Measurements from ENCODE around the gene CTNND2. TPM values are rescaled to one million over a fixed set of nuclear protein-coding genes. Genes with fewer than 3 reads are reported as not detected.

The CTNND2 gene
- total RNA-seq, 1 donor from 2014 or later: 2.5 TPM

DNA sequence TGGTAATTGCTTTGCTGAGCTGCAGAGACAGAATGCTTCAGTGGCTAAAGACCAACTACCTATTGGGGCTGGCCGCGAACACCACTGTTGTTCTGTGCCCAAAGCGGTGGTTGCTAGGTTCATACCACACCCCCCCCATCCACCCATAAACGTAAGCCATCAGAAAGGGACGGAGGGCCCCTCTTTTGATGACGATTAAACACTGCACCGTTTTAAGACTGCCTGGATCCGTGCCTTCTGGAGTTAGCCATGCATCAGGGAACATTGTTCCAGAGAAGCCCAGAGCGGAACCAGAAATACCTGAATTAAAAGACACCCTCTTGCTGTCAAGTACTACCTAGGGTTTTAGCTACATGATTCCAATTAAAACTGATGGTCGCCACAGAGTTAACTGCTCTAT lies 774.1 kb downstream of the CTNND2 start:
- H3K36me3 Mint-ChIP-seq (ENCODE audit: unreplicated experiment): no peaks in the 10 kb centered on the region
- no peaks in the 10 kb centered on the region for H3K4me1 Mint-ChIP-seq (ENCODE audit: unreplicated experiment)
- no peak overlapping the region for H3K4me3 Mint-ChIP-seq (ENCODE audit: unreplicated experiment)
- H3K27me3 Mint-ChIP-seq (ENCODE audit: unreplicated experiment): peaks cover 8% of the 10 kb centered on the region
- no peaks in the 10 kb centered on the region for H3K9me3 Mint-ChIP-seq (ENCODE audit: unreplicated experiment)
- DNase-seq (ENCODE audit: extremely low spot score, unreplicated experiment): no peak
- no peak overlapping the region for H3K27ac Mint-ChIP-seq (ENCODE audit: unreplicated experiment)
- TF ChIP-seq, protein P1, sequence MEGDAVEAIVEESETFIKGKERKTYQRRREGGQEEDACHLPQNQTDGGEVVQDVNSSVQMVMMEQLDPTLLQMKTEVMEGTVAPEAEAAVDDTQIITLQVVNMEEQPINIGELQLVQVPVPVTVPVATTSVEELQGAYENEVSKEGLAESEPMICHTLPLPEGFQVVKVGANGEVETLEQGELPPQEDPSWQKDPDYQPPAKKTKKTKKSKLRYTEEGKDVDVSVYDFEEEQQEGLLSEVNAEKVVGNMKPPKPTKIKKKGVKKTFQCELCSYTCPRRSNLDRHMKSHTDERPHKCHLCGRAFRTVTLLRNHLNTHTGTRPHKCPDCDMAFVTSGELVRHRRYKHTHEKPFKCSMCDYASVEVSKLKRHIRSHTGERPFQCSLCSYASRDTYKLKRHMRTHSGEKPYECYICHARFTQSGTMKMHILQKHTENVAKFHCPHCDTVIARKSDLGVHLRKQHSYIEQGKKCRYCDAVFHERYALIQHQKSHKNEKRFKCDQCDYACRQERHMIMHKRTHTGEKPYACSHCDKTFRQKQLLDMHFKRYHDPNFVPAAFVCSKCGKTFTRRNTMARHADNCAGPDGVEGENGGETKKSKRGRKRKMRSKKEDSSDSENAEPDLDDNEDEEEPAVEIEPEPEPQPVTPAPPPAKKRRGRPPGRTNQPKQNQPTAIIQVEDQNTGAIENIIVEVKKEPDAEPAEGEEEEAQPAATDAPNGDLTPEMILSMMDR (IDR thresholded peaks at IDR 0.05): no peak

DNA sequence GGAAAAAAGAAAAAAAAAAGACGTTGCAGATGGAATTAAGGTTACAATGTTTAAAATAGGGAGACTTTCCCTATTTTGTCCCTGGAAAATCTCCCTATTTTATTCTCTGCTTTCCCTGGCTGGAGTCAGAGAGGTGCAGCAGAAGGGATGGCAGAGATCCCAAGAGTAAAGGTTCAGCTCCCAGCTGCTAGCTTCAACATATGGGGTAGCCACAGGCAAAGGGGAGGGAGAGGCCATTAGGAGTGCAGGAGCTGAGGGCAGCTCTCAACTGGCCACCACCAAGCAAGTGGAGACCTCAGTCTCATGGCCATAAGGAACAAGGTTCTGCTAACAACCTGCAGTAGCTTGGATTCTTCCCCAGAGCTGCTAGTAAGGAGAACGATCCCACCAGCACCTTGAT lies 776.2 kb downstream of the CTNND2 start:
- no peaks in the 10 kb centered on the region for H3K36me3 Mint-ChIP-seq (ENCODE audit: unreplicated experiment)
- H3K27ac Mint-ChIP-seq (ENCODE audit: unreplicated experiment): no peak overlapping the region
- H3K9me3 Mint-ChIP-seq (ENCODE audit: unreplicated experiment): no peaks in the 10 kb centered on the region
- H3K4me3 Mint-ChIP-seq (ENCODE audit: unreplicated experiment): no peak overlapping the region
- no peak for DNase-seq (ENCODE audit: extremely low spot score, unreplicated experiment)
- TF ChIP-seq, protein P1 (IDR thresholded peaks at IDR 0.05): no peak
- no peaks in the 10 kb centered on the region for H3K4me1 Mint-ChIP-seq (ENCODE audit: unreplicated experiment)
- H3K27me3 Mint-ChIP-seq (ENCODE audit: unreplicated experiment): peaks cover 7% of the 10 kb centered on the region

DNA sequence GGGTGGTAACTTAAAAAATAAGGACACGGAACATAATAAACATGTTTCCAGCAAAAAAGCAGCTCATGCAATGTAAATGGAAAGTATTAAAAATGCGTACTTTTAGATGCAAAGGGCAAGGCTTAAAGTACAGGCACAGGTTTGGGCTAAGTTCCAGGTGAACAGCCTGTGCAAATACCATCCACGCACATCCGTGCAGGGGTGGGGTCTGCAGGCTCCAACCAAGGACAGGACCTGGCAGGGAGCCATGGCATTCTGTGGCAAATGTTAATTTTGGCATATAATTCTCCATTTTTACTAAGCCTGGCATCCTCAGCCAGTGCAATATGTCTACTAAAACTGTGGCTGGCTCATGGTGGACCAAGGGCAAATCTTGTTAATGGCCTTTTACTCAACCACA lies 777.4 kb downstream of the CTNND2 start:
- Mint-ChIP-seq H3K4me1 (ENCODE audit: unreplicated experiment) (no peaks in the 10 kb centered on the region), H3K27me3 (ENCODE audit: unreplicated experiment) (peaks cover 7% of the 10 kb centered on the region), H3K4me3 (ENCODE audit: unreplicated experiment) (no peak overlapping the region), H3K9me3 (ENCODE audit: unreplicated experiment) (no peaks in the 10 kb centered on the region), H3K27ac (ENCODE audit: unreplicated experiment) (no peak overlapping the region), H3K36me3 (ENCODE audit: unreplicated experiment) (no peaks in the 10 kb centered on the region)
- TF ChIP-seq, protein P1 (IDR thresholded peaks at IDR 0.05): no peak
- DNase-seq (ENCODE audit: extremely low spot score, unreplicated experiment): no peak

DNA sequence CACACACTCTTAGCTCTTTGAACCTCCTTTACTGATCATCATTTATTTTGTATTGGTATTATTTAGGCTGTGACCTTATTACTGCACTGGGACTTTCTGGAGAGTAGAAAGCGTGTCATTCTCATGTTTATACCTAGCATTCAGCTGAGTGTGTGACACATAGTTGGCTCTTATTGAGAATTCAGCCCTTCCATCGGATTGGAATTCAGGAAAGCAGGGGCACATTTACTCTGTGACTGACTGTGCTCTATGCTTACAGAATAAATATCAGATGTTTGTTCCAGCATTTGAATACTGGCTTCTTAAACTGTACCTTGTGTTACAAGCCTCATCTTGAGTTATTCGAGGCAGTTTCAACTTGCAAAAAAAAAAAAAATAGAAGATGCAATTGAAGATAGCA lies 782.4 kb downstream of the CTNND2 start:
- no peaks in the 10 kb centered on the region for H3K36me3 Mint-ChIP-seq (ENCODE audit: unreplicated experiment)
- no peak for DNase-seq (ENCODE audit: extremely low spot score, unreplicated experiment)
- TF ChIP-seq, protein P1 (IDR thresholded peaks at IDR 0.05): no peak
- peaks cover 5% of the 10 kb centered on the region for H3K27me3 Mint-ChIP-seq (ENCODE audit: unreplicated experiment)
- no peak overlapping the region for H3K4me3 Mint-ChIP-seq (ENCODE audit: unreplicated experiment)
- no peaks in the 10 kb centered on the region for H3K9me3 Mint-ChIP-seq (ENCODE audit: unreplicated experiment)
- no peaks in the 10 kb centered on the region for H3K4me1 Mint-ChIP-seq (ENCODE audit: unreplicated experiment)
- no peak overlapping the region for H3K27ac Mint-ChIP-seq (ENCODE audit: unreplicated experiment)

DNA sequence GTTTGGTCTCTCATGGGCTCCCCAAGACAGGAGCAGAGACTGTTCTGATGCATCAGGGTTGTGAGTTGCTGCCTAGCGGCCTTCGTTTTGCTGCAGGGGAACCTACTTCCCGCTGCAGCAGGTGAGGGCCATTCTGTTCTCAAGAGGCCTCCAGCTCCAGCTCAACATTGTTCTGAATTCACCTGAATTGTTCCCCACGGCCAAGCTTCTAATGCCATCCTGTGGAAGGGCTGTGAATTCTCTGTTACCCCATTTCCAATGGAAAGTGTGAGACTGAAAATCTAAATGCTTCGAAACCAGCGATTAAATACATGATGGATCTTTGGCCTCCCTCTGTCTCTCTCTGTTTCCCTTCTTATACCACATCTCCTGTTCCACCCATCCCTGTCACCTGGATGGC lies 794.1 kb downstream of the CTNND2 start:
- Mint-ChIP-seq H3K27ac (ENCODE audit: unreplicated experiment) (no peak overlapping the region), H3K27me3 (ENCODE audit: unreplicated experiment) (peaks cover 6% of the 10 kb centered on the region), H3K4me3 (ENCODE audit: unreplicated experiment) (no peak overlapping the region), H3K4me1 (ENCODE audit: unreplicated experiment) (no peaks in the 10 kb centered on the region), H3K9me3 (ENCODE audit: unreplicated experiment) (no peaks in the 10 kb centered on the region), H3K36me3 (ENCODE audit: unreplicated experiment) (no peaks in the 10 kb centered on the region)
- DNase-seq (ENCODE audit: extremely low spot score, unreplicated experiment): no peak
- TF ChIP-seq, protein P1 (IDR thresholded peaks at IDR 0.05): no peak
